T-helper 17 cell (primary cell): ENCODE results near the gene NAGA. TPM values are rescaled to one million over a fixed set of nuclear protein-coding genes. Genes with fewer than 3 reads are reported as not detected.

ENCODE experiments used
- ATAC-seq: fragments of 150-1000 bp; cut with Tn5 transposase; 2 replicates; pipeline ENCODE4 v1.10.0; 2021; ENCODE audit warnings: mild to moderate bottlenecking, moderate library complexity
- DNase-seq, 3 donors: peaks; one replicate each; pipeline versions ENCODE4 v3.0.0 to v3.0.0-alpha.2; 2020 to 2021
- H3K9me3 ChIP-seq: one replicate; pipeline ENCODE4 v1.7.0; 2013; ENCODE audit warnings: low read length, mild to moderate bottlenecking; ENCODE audit not compliant: control insufficient read depth, poor library complexity, severe bottlenecking
- H3K27ac Mint-ChIP-seq: one replicate; pipeline ENCODE4 v1.8.0; 2022; ENCODE audit warnings: mild to moderate bottlenecking, moderate library complexity, mixed read lengths
- H3K27me3 Mint-ChIP-seq: one replicate; pipeline ENCODE4 v1.8.0; 2022; ENCODE audit warnings: mixed read lengths
- H3K36me3 Mint-ChIP-seq: one replicate; pipeline ENCODE4 v1.8.0; 2022; ENCODE audit warnings: low read depth, mixed read lengths
- H3K4me1 Mint-ChIP-seq: one replicate; pipeline ENCODE4 v1.8.0; 2022; ENCODE audit warnings: mild to moderate bottlenecking, mixed read lengths
- H3K4me3 Mint-ChIP-seq: one replicate; pipeline ENCODE4 v1.8.0; 2022; ENCODE audit warnings: mild to moderate bottlenecking, moderate library complexity, mixed read lengths
- total RNA-seq, 4 donors: library from RNA in 2 of 4; stranded (reverse) in 2 of 4; gene quantifications; one replicate each; pipeline ENCODE4 v1.2.3 and lab custom pipeline; 2022 to 2026

NAGA gene
- total RNA-seq, 2 donors from 2014 or later: 9.1 to 10.6 TPM

DNA sequence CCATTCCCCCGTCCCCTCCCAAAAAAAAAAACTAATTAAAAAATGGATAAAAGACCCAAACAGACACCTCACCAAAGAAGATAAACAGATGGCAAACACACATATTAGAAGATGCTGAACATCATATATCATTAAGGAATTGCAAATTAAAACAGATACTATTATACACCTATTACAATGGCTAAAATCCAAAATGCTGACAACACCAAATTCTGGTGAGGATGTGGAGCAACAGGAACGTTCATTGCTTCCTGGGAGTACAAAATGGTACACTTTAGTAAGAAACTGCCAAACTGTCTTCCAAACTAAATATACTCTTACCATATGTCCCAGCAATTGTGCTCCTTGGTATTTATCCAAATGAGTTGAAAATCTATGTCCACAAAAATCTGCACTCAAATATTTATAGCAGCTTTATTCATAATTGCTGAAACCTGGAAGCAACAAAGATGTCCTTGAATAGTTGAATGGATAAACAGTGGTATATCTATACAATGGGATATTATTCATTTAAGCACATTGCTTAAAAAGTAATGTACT, 19.9 kb downstream of the NAGA start:
- Mint-ChIP-seq H3K27ac (peak overlapping the region; percentile 57), H3K4me3 (no peak overlapping the region), H3K27me3 (no peaks in the 10 kb centered on the region), H3K4me1 (no peaks in the 10 kb centered on the region), H3K36me3 (no peaks in the 10 kb centered on the region)
- no peaks in the 10 kb centered on the region for H3K9me3 ChIP-seq
- ATAC-seq: no peak
- DNase-seq: no peak

DNA sequence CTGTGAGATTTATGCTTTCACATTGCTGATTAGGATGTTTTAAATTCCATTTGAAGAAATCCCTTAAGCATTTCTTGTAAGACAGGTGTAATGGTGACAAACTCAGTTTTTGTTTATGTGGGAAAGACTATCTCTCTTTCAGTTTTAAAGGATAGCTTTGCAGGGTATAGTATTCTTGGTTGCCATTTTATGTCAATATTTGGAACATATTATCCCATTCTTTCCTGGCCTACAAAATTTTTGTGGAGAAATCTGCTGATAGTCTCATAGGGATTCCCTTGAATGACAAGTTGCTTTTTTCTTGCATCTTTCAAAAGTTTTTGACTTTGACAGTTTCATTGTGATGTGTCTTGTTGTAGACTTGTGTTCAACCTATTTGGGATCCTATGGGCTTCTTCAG, 28.8 kb downstream of the NAGA start:
- ATAC-seq (no peak), DNase-seq (no peak)
- Mint-ChIP-seq H3K27ac (no peak overlapping the region), H3K36me3 (peaks cover 2% of the 10 kb centered on the region), H3K4me3 (no peak overlapping the region), H3K4me1 (no peaks in the 10 kb centered on the region), H3K27me3 (no peaks in the 10 kb centered on the region)
- H3K9me3 ChIP-seq: no peaks in the 10 kb centered on the region

DNA sequence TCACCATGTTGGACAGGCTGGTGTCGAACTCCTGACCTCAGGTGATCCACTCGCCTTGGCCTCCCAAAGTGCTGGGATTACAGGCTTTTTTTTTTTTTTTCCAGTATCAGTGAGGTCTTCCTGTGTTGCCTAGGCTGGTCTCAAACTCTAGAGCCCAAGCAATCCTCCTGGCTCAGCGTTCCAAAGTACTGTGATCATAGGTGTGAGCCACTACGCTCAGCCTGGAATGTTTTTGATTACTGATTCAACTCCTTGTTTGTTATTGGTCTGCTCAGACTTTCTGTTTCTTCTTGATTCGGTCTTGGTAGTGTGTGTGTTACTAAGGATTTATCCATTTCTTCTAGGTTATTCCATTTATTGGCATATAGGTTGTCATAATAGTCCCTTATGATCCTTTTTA, 31.3 kb downstream of the NAGA start:
- ATAC-seq: no peak
- H3K4me3 Mint-ChIP-seq: no peak overlapping the region
- no peaks in the 10 kb centered on the region for H3K4me1 Mint-ChIP-seq
- H3K27me3 Mint-ChIP-seq: no peaks in the 10 kb centered on the region
- H3K9me3 ChIP-seq: no peaks in the 10 kb centered on the region
- no peak overlapping the region for H3K27ac Mint-ChIP-seq
- H3K36me3 Mint-ChIP-seq: no peaks in the 10 kb centered on the region
- DNase-seq: no peak

DNA sequence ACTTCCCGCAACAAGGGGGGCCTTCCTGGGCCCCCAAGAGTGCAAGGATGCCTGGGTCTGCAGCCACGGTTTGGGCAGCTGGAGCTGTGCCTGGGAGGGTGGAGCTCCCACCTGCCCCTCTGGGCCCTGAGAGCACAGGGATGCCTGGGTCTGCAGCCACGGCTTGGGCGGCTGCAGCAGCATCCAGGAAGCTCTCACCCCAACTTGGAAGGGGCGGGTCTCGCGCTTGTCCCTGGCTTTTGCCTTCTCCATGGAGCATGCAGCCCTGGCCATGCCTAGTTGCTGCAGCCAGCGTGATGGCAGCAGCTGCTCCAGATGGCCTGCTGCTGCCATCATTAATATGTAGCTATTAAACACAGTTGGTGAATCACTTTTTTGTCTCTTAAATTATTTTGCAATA, 35.4 kb downstream of the NAGA start:
- H3K9me3 ChIP-seq: no peaks in the 10 kb centered on the region
- DNase-seq (no peak), ATAC-seq (no peak)
- no peak overlapping the region for H3K27ac Mint-ChIP-seq
- no peaks in the 10 kb centered on the region for H3K36me3 Mint-ChIP-seq
- no peaks in the 10 kb centered on the region for H3K27me3 Mint-ChIP-seq
- H3K4me1 Mint-ChIP-seq: peaks cover 5% of the 10 kb centered on the region
- no peak overlapping the region for H3K4me3 Mint-ChIP-seq

DNA sequence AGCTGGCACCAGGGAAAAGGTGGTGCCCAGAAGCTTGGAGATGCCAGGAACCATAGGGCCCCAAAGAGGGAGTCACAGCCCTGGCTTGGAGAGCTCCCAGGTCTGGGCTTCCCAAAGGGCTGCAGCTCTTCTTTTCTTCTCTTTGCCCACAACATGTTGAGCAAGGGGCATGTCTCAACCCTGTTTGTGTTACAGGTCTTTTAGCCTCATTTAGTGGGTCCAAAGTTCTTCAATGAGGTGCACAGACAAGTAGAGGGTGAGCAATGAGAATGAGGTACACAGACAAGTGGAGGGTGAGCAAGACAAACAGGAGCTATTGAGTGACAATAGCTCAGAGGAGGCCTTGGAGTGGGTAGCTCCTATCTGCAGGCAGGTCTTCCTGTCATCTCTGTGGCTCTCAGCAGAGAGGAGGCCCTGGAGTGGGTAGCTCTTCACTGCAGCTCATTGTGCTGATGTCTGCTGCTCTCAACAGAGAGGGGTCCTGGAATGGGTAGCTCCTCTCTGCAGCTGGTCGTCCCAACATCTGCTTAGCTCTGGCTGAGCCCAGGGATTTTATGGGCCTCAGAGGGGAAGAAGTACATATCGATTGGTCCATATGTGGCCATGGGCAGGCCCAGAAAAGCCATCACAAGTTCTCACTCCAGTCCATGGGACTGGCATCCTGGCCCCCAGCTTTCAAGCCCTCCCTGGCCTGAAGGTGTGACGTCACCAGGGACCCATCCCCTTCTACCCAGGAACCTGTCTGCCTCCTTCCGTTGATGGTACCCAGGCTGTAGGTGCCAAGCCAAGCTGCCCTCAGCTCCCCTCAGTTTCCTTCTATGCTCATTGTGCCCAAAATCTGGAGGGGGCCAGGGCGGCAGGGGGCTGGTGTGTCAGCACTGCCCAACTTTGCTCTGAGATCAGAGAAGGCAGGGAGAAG, 37.1 kb downstream of the NAGA start:
- H3K4me1 Mint-ChIP-seq: peaks cover 6% of the 10 kb centered on the region
- ATAC-seq: no peak
- no peak overlapping the region for H3K4me3 Mint-ChIP-seq
- no peaks in the 10 kb centered on the region for H3K36me3 Mint-ChIP-seq
- H3K27ac Mint-ChIP-seq: no peak overlapping the region
- H3K27me3 Mint-ChIP-seq: no peaks in the 10 kb centered on the region
- no peak for DNase-seq
- no peaks in the 10 kb centered on the region for H3K9me3 ChIP-seq

DNA sequence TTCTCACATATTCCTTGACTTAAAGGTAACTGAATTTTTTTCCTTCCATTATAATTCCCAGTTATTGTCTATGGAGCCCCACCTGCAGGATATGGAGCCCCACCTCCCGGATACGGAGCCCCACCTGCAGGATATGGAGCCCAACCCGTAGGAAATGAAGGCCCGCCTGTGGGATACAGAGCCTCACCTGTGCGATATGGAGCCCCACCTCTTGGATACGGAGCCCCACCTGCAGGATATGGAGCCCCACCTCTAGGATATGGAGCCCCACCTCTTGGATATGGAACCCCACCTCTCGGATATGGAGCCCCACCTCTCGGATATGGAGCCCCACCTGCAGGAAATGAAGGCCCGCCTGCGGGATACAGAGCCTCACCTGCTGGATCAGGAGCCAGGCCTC, 43.9 kb downstream of the NAGA start:
- H3K27ac Mint-ChIP-seq: no peak overlapping the region
- H3K9me3 ChIP-seq: no peaks in the 10 kb centered on the region
- no peak for DNase-seq
- H3K4me3 Mint-ChIP-seq: no peak overlapping the region
- H3K27me3 Mint-ChIP-seq: no peaks in the 10 kb centered on the region
- no peak for ATAC-seq
- peaks cover 15% of the 10 kb centered on the region for H3K4me1 Mint-ChIP-seq
- H3K36me3 Mint-ChIP-seq: no peaks in the 10 kb centered on the region

DNA sequence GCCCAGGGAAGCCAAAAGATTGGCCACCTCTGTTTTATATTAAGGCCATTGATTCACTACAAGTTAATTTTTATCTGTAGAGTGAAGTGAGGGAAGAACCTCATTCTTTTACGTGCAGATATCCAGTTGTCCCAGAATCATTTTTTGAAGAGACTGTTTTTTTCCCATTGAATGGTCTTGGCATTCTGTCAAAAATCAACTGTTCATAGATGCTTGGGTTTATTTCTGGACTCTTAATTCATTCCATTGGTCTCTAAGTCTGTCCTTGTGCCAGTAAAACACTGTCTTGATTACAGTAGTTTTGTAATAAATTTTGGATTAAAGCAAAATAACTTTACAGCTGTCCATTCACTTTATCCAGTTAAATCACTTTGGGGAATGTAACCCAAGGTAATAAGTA, 45.2 kb downstream of the NAGA start:
- H3K4me3 Mint-ChIP-seq: no peak overlapping the region
- DNase-seq (no peak), ATAC-seq (no peak)
- no peaks in the 10 kb centered on the region for H3K36me3 Mint-ChIP-seq
- H3K27me3 Mint-ChIP-seq: no peaks in the 10 kb centered on the region
- no peaks in the 10 kb centered on the region for H3K9me3 ChIP-seq
- H3K4me1 Mint-ChIP-seq: peaks cover 10% of the 10 kb centered on the region
- H3K27ac Mint-ChIP-seq: no peak overlapping the region

DNA sequence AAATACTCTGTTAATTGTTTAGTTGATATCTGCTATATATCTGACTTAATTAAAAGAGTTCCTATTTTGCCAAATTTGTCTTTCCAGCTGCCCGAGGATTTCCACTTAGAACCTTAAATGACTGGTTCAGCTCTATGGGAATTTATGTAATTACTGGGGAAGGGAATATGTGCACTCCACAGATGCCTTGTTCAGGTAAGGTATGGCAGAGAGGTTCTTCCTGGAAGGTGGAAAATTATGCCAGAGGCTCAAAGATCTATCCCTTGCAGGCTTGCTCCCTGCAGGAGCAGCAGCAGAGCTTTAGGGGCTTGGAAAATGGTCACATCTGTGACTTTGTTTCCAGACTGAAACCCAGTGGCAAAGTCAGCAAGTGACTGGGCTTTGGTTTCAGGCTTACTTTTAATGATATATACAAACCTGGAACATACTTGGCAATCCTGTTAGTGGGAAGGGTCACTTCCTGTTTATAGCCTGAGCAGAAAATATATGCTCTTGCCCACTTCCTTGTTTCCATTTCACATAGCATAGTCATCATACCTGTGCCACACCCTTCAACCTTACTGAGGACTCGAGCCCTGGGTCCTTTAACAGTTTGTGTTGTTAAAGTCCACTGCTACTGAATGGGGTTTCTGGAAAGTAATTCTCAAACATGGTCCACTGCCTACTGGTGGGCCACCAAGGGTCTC, 48.3 kb downstream of the NAGA start:
- peaks cover 10% of the 10 kb centered on the region for H3K27me3 Mint-ChIP-seq
- H3K27ac Mint-ChIP-seq: no peak overlapping the region
- no peak overlapping the region for H3K4me3 Mint-ChIP-seq
- H3K4me1 Mint-ChIP-seq: peaks cover 10% of the 10 kb centered on the region
- H3K9me3 ChIP-seq: no peaks in the 10 kb centered on the region
- H3K36me3 Mint-ChIP-seq: no peaks in the 10 kb centered on the region
- ATAC-seq (no peak), DNase-seq (no peak)

DNA sequence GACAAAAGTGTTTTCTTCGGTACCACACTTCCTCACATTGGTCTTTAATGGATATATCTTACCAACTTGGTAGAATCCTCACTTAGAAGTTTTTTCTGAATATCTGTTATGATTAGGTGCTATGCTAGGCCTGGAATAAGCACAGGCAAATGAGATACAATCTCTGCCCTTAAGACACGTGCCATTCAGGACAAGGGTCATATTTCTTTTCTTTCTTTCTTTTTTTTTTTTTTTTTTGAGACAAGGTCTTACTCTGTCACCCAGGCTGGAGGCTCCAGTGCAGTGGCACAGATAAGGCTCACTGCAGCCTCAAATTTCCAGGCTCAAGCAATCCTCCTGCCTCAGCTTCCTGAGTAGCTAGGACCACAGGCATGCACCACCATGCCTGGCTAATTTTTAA, 49.0 kb downstream of the NAGA start:
- H3K27me3 Mint-ChIP-seq: peaks cover 17% of the 10 kb centered on the region
- H3K27ac Mint-ChIP-seq: no peak overlapping the region
- no peak overlapping the region for H3K4me3 Mint-ChIP-seq
- no peak for DNase-seq
- H3K4me1 Mint-ChIP-seq: peaks cover 13% of the 10 kb centered on the region
- no peaks in the 10 kb centered on the region for H3K9me3 ChIP-seq
- ATAC-seq: no peak
- H3K36me3 Mint-ChIP-seq: peaks cover 4% of the 10 kb centered on the region

DNA sequence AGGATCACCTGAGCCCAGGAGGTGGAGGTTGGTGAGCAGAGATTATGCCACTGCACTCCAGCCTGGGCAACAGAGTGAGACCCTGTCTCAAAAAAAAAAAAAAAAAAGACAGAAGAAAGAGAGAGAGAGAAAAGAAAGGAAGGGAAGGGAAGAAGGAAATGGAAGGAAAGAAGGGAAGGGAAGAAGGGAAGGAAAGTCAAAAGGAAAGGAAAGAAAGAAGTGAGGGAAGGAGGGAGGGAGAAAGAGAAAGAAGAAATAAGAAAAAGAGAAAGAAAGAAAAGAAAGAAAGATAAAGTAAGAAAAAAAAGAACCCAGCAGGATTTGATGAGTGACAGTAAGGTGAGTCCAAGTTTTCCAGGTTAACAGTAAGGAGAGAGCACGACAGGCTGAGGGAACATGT, 52.4 kb downstream of the NAGA start:
- peaks cover 6% of the 10 kb centered on the region for H3K36me3 Mint-ChIP-seq
- DNase-seq (no peak), ATAC-seq (no peak)
- no peaks in the 10 kb centered on the region for H3K9me3 ChIP-seq
- peaks cover 17% of the 10 kb centered on the region for H3K4me1 Mint-ChIP-seq
- no peak overlapping the region for H3K4me3 Mint-ChIP-seq
- no peak overlapping the region for H3K27ac Mint-ChIP-seq
- H3K27me3 Mint-ChIP-seq: peaks cover 29% of the 10 kb centered on the region

DNA sequence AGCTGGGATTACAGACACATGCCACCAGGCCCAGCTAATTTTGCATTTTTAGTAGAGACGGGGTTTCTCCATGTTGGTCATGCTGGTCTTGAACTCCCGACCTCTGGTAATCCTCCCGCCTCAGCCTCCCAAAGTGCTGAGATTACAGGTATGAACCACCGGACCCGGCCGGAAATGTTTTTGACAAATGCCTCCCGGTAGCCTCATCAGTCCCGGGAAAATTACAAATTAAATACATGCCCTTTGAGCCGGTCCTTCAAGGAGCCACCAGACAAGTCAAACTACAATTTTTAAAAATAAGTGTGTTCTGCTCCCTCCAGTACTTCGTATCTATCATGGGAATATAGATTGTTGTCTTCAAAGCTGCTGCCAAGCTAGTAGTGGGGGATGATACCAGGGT, 54.5 kb downstream of the NAGA start:
- DNase-seq: no peak
- Mint-ChIP-seq H3K27me3 (peaks cover 29% of the 10 kb centered on the region), H3K36me3 (peaks cover 6% of the 10 kb centered on the region), H3K4me1 (peaks cover 9% of the 10 kb centered on the region), H3K4me3 (no peak overlapping the region), H3K27ac (no peak overlapping the region)
- peaks cover 1% of the 10 kb centered on the region for H3K9me3 ChIP-seq
- ATAC-seq: no peak

DNA sequence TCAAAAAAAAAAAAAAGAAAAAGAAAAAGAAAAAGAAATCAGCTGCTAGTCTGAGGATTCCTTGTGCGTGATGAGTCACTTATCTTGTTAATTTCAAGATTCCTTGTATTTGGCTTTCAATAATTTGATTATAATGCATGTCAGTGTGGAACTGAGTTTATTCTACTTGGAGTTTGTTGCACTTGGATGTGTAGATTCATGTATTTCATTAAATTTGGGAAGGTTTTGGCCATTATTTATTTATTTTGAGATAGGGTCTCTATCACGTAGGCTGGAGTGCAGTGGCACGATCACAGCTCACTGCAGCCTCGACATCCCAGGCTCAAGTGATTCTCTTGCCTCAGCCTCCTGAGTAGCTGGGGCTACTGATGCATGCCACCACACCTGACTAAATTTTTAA, 57.2 kb downstream of the NAGA start:
- peaks cover 6% of the 10 kb centered on the region for H3K9me3 ChIP-seq
- no peak for ATAC-seq
- DNase-seq: no peak
- Mint-ChIP-seq H3K27me3 (peaks cover 26% of the 10 kb centered on the region), H3K4me1 (peaks cover 7% of the 10 kb centered on the region), H3K4me3 (no peak overlapping the region), H3K36me3 (peaks cover 6% of the 10 kb centered on the region), H3K27ac (no peak overlapping the region)

DNA sequence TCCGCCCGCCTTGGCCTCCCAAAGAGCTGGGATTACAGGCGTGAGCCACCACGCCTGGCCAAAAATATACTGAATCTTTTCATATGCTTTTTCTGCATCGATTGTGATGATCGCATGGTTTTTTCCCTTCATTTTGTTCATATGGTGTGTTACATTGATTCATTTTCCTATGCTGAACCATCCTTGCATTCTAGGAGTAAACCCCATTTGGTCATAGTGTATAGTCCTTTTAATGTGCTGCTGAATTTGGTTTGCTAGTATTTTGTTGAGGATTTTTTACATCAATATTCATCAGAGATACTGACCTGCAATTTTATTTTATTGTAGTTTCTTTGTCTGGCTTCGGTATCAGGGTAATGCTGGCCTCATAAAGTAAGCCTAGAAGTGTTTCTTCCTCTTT, 59.8 kb downstream of the NAGA start:
- ATAC-seq: no peak
- peaks cover 8% of the 10 kb centered on the region for H3K27me3 Mint-ChIP-seq
- H3K36me3 Mint-ChIP-seq: peaks cover 2% of the 10 kb centered on the region

More for the DNA sequence above, 59.8 kb downstream of the NAGA start:
- no peak overlapping the region for H3K4me3 Mint-ChIP-seq
- no peak overlapping the region for H3K27ac Mint-ChIP-seq
- H3K9me3 ChIP-seq: peaks cover 7% of the 10 kb centered on the region
- H3K4me1 Mint-ChIP-seq: peaks cover 3% of the 10 kb centered on the region
- no peak for DNase-seq
